DMS153 treated with DMSO at 0.1 percent for 48 hours (cell line): Measurements from ENCODE around the gene TBC1D8.
A peak's percentile ranks its signal among the peaks of the same experiment; 100 is the strongest.

ENCODE experiments used
- DNase-seq: peaks from one replicate; lab custom pipeline; 2025; ENCODE audit not compliant: unreplicated experiment; lab: John Stamatoyannopoulos, UW

The TBC1D8 gene

DNA sequence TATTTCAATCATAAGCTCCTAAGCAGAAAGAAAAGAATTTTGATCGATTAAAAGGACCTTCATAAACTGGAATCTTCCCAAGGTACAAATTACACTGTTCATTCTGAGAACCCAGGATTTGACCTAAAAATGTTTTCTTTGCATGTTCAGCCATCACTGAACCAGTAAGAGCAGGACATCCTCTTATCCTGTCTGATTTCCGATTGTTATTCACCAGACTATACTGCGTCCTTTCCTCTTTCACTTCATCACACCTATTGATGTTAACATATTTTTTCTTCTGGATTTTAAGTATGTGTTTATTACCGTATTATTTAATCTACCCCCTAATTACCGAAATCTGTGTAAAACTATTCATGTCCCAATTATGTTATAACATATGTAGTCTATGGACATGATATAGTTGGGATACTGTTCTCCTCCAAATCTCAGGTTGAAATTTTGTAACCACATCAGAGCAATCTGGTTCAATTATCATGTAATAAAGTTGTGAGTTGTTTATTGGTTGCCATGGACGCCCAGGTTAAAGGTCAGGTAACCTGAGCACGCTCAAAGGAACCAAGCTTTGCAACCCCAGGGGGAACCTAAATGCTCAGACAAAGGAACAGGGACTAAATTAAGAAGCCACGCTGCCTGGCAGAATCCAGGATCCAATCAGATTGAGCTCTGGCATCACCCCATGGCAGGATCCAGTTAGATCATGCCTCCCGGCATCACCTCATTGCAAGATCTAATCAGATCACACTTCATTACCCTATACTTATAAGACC, 11.6 kb upstream of the TBC1D8 start:
- DNase-seq: no peak

DNA sequence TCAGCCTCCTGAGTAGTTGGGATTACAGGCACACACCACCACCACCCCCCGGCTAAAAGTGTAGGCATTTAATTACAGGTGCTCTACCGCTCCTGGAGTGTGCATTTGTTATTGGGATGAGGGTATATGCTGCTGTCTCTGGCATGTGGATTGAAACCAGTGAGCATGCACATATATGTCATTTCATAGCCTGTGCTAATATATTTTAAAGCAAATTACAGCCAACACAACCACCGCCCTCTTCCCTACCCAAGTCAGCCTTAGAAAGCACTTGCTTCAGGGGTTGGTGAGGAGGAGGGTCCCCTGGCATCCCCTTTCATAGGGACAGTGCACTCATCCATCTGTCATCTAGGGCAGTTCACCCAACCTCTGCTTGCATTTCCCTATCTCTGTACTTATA, 10.5 kb upstream of the TBC1D8 start:
- no peak for DNase-seq

DNA sequence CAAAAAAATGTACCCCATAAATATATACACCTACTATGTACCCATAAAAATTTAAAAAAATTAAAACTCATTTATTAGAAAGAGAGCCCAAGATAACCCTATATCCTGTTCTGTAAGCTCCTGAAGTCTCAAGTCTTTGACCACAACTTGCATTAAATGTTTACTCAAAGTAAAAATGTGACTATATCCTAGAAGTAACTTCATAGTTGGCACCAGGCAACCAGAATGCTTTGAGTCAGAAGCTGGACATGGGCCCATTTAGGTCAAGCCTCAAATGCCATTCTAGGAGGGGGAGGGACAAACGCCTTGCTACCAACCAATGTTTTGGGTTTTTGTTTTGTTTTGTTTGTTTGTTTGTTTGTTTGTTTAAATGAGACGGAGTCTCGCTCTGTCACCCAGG, 9.3 kb upstream of the TBC1D8 start:
- no peak for DNase-seq

DNA sequence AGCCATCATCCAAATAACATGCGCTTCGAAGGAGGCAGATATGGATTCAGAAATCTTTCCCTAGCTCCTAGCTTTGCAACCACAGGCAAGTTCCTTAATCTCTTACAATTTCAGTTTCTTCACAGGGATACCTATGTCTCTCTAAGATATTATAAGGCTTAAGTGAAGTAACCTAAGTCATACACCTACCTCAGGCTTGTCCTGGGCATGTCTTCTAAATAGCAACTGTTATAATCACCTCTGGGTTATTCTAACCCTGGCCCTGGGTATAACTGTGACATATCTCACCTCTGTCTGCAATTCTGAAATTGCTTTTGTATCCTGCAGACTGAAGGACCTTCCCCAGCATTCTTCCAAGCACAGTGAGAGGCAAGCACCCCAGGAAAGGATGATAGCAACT, 8.3 kb upstream of the TBC1D8 start:
- DNase-seq: no peak

DNA sequence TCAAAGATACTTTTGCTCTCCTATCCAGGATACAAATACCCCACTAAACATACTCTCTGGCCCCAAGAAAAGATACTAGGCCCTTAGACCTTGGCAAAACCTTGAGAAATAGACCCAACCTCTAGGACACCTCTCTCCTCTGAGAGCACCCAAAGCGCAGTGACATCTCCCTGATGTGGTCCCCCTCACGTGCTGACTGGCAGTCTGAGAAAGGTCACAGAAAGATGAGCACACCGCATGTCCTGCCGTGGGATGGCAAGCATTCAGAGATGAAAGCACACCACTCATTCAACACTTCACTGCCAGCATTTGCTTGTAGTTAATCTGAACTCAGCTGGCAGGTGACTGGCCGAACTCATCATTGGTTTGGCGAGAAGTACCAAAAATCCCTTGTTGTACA, 6.1 kb upstream of the TBC1D8 start:
- no peak for DNase-seq

DNA sequence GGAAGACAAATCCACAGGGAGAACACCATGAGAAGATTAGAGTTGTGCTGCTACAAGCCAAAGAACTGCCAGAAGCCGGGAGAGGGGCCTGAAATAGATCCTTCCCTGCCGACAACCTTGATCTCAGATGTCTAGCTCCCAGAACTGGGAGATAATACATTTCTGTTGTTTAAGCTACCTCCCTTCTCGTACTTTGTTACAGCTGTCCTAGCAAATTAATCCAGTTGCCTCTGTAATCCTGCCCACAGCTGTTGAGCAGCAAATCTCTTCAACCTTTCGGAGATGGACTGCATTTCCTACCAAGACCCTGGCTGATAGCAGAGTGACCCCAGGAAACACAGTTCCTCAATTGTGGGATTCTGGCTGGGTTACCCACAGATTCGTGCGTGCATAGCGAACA, 2.6 kb upstream of the TBC1D8 start:
- no peak for DNase-seq

DNA sequence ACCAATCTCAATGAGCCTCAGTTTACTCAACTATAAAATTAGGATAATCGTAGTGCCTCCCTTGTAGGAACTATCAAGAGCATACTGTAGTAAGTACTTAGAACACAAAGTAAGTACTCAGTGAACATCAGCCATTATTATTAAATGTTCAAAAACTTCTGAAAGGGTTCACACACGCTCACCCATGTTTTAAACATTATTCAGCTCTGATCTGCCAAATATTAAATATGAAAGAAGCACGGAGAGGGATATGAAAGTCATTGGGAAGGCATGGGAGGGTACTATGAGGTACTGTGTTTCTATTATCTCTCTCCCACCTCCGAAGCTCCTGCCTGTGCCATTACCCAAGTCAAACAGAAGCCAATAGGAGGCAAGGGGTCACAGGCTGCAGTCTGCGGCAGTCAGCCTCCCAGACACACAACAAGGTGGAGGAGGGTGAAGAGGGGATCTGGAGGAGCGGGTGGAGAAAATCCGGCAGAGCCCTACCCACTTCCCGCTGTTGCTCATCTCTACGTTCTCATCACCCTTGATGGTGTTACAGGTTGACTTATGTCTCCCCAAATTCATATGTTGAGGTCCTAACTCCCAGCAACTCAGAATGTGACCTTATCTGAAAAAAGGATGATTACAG, 2.0 kb upstream of the TBC1D8 start:
- DNase-seq: no peak

DNA sequence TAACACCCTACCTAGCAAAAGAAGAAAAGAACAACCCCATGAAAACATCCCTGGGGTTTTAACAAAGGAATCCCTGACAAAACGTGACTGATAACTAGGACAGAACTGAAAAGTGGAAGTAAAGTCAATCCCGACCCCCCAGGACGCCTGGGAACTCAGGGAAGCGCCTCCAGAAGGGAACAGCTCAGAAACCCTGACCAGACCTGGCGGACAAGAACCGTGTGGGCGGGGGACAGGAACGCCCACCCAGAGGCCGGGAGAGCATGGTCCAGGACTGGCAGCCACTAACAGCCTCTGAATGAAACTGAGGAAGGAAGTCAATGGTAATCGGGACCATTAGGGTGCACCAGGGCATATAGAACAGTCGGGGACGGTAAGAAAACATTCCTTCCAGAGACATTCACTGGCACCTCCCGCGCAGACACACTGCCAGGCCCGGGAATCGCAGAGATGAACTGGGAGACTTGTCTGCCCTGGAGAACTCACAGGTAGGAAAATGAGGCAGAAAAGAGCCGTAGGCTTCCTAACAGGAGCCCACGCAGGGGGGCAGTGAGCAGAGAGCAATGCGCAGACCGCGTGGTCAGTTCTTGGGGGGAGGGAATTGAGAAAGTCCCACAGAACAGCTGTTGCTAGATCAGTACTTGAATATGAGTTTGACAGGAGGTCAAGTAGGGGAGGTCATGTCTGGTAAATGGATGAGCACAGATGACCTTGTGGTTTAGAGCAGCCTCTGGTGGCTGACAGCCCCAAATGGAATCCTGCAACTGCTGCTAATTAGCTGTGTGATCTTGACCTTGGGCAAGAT, 1.3 kb upstream of the TBC1D8 start:
- peak; percentile 67 for DNase-seq

DNA sequence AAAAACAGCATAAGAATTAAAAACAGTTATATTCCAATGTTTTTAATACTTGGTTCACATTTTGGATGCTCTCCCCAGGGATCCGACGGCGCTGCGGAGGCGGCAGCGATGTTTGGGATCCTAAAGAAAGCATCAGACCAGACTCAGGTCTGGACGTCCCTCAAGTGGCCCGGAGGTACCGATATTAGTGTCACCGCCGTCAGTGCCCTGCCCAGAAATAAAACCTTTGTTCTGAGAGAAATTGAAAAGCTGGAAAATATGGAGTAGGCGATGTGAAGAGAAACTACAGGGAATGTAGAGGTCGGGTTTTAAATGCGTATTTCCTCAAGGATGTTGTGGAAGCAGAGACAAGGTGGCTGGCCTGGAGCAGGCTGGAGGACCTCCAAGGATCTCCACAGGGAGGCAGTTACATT, 683 bp upstream of the TBC1D8 start:
- no peak for DNase-seq

DNA sequence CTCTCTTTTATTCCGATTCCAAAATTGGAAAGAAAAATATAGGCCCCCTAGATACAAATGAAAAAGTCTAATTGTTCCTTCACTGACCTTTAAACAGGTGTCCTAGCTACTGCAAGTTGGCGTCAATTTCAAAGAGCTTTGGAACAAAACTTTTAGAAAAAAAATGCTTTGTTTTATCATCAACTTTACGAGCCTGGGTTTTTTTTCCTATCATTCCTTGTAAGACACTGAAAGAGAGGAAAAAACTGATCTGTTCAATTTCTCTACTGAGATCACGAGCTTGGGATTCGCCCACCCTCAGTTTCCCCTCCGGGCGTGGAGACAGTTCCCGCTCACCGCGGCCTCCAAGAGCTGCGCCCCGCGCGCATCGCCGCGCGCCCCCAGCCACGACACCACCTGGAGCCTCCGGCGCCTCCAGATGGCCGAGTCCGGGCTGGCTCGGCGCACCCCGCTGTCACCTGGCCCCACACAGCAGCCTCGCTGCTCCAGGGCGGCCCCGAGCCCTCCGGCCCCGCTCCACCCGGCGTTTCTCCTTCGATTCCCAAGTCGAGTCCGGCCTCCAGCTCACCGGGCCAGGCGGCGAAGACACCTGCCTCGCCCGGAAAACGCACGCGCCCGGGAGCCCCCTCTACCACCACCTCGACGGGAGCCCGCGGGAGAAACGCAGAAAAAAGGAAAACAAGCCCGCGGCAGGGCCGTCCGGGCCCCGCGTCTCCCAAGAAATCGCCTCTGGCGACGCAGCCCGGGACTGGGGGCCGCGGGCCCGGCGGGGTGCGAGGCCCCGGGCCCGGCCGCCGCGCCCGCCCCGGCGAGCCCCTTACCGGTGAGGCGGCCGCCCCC, 656 bp downstream of the TBC1D8 start:
- DNase-seq: no peak

DNA sequence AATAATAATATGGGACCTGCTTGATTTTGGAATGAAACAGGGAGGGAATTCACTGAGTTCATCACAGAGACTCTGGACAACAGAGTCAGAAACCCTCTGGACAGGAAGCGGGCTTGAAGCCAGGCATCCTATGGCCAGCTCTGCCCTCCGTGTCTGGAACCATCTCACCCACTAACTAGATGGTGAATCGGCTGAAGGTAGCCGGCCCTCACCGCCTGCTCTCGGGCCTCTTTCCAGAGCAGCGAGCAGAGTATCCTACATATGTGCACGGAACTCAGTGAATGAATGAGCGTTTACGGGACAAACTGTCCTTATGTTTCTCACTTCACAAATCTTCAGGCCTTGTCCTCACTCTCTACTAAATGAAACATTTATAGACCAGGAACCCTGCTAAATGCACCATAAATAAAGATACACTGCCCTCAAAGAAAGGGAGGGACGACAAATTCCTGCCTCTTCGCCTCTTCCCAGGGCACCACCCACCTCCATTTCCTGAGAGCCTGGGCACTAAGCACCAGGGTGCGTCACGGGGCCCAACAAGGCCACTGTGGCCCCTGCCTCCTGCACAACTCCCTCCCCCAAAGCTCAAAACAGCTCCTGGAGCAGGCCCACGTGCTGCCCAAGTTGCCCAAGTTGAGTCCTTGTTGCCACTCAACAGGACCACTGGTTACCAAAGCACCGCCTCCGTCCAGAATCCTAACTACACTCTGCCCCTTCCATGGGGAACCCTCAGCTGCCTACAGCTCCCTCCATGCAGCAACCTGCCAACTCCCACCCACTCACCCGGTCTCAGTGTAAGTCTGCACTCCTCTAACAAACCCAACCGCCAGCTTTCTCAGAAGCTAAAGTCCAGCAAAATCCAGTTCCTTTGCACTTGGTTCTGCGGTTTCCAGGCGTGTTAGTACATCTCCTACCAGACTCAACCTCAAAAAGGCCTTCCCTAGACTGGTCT, 1.7 kb downstream of the TBC1D8 start:
- no peak for DNase-seq

DNA sequence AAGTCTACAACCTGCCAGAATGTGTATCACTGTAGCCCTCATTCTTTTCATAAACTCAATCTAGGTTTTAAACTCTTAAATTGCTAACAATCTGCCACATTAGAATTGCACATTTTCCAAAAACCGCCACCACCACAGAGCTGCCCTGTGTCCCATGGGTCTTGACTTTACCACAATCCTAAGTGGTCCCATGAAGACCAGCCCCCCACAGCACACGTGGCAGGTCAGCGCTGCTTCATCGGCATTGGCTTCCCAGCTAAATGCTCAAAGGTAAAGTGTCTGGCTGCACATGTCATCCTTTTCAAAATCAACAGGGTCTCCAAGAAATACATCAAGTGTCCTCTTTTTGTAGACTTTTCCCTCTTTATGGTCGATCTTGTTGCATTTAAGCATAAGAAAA, 2.4 kb downstream of the TBC1D8 start:
- no peak for DNase-seq

DNA sequence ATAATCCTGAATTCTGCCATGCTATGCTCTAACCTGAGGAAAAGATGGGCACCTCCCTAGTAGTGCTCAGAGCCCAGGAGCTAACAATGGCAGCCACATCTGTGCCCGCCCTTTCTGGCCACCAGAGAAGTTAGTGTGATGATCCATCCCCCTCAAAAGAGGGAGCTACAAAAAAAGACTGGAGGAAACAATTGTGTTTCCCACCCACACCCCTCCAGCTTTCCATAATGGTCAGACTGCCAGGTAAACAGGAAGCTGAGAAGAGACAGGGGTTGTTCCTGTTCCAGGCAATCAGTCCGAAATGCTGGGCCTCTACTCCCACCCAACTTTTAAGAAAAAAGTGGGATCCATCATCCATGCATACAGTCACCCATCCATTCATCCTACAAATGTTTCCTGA, 3.2 kb downstream of the TBC1D8 start:
- DNase-seq: no peak

DNA sequence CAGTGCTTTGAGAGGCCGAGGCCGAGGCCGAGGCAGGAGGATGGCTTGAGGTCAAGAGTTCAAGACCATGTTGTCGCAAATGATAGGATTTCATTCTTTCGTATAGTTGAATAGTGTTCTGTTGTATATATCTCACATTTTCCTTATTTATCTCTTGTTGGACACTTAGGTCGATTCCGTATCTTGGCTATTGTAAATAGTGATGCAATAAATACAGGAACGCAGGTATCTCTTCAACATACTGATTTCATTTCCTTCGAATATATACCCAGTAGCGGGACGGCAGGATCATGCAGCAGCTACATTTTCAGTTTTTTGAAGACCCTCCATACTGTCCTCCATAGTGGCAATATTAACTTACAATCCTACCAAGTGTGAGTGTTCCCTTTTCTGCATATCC, 4.1 kb downstream of the TBC1D8 start:
- DNase-seq: no peak

DNA sequence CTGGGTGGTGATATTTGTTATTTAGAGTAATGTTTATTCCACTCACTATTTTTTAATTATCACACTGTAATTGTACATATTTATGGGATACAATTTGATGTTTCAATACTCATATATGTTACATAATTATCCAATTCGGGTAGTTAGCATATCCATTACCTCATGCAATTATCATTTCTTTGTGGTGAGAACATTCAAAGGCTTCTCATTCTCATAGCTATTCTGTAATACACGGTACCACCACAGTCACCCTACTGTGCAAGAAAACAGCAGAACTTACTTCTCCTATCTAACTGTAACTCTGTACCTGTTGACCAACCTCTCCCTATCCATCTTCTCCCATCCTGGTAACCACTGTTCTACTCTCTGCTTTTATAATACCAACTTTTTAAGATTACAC, 4.6 kb downstream of the TBC1D8 start:
- no peak for DNase-seq

DNA sequence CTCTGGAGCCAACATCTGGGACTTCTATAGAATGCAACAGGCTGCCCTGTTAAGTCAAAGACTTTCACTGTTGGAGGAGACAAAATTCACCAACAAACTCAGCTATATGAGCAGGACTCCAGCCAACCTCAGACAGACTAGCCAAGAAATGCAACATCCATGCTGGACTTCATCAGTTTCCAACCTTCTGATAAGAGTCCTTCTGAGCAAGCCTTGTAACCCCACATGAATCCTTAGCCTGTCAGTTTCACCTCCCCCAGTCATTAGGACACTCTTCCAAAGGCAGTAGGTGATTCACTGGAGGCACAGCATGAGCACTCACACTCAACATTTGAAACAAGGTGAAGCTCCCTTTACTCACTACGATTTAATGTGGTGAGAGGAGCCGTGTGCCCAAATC, 5.8 kb downstream of the TBC1D8 start:
- DNase-seq: no peak

DNA sequence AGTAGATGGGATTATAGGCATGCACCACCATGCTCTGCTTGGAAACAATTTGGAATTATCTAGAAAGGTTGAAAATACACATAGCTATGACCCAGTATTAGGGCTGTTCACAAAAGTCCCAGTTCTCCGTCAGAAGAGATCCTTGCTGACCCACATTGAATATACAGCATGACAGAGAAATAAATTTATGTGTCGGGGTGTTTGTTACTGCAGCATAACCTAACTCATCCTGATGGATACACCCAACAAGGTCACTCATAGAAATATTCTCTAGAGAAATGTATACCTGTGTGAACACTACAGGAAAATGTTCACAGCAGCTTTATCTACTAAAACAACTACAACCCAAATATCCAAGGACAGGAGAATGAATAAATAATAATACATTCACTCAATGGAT, 9.0 kb downstream of the TBC1D8 start:
- DNase-seq: no peak

DNA sequence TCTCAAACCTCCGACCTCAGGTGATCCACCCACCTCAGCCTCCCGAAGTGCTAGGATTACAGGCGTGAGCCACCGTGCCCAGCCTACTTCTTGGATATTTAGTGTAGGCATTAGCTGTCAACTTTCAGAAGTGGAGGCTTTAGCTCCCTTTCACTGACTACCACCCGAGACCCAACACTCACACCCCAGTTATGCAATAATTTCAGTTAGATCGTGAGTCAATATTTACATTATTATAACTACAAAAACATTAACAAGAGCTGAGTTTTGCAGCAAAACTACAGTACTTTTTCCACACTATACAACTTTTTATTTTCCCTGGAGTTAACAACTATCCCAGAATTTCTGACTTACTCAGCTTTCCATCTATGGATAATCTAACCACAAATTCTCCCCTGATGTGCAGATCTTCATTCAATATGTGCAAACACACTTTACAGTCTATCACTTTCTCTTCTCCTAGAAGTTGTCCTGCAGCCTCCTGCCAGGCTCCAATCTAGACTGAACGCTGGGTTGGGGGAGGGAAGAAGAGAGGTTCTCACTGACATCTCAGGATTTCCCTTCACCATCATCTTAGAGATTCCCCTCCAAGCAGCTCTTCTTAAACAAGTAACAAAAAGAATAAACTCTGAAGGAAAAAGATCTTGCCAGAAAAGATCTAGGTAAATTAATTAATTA, 10.1 kb downstream of the TBC1D8 start:
- DNase-seq: no peak

DNA sequence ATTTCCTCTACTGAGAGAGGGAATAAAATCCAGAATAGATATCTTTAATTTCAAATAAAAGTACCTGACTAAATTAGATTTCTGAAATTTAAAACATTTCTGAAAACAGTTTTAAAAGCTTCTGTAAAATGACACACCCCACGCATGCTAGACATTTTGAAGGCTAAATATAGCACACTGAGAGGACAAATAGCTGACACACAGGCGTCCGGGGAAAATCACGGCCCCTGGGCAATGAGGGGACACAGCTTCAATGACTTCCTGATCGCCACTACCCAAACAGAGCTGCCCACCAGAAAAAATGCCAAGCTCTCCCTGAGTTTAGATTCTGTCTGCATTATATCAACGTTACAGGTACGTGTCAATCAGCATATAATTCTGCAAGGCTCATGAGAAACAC, 10.9 kb downstream of the TBC1D8 start:
- no peak for DNase-seq

DNA sequence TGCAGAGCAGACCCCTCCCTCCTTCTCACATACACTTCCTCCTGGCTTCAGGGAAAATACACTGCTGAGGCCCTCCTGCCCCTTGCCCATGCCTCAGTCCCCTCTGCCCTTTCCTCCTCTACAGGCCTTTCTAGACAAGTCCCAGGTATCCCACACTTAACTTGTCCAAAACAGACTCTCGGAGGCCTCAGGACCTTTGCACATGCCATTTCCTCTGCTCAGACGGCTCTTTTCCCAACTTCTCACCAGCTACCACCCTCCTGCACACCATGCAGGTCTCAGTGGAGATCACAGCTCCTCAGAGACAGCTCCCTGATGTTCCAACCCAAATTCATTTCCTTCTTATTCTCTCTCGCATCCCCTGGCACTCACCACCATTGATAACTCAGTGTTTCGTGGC, 11.7 kb downstream of the TBC1D8 start:
- DNase-seq: no peak
